ENCODE results near the gene LRRC46. TPM values are rescaled to one million over a fixed set of nuclear protein-coding genes. Genes with fewer than 3 reads are reported as not detected.

LRRC46 gene
- total RNA-seq, 1 donor from 2014 or later: not detected

- no peak for TF ChIP-seq POLR2A (IDR thresholded peaks at IDR 0.05)
- TF ChIP-seq POLR2AphosphoS5 (IDR thresholded peaks at IDR 0.05; ENCODE audit: insufficient read depth in 1 of 2, low read depth in 1 of 2): no peak
- TF ChIP-seq CTCF (IDR thresholded peaks at IDR 0.05): no peak
- H3K4me3 ChIP-seq: no peak overlapping the region
- H3K36me3 ChIP-seq: no peaks in the 10 kb centered on the region
- no peaks in the 10 kb centered on the region for H3K27me3 ChIP-seq
- no peaks in the 10 kb centered on the region for H3K9me3 ChIP-seq
- no peak for DNase-seq (ENCODE audit: extremely low spot score in 2 of 2)
- no peak overlapping the region for H3K27ac ChIP-seq
- peaks cover 5% of the 10 kb centered on the region for H3K4me1 ChIP-seq
- intact Hi-C loops (cut with DNase I): no loop called here
Observed at GRCh38 chr17:47862621-47863440, 31.4 kb downstream of the LRRC46 start.

GRCh38 chr17:47864791-47865216, 33.3 kb downstream of the LRRC46 start:
- Histone ChIP-seq H3K4me3 (no peak overlapping the region), H3K4me1 (peaks cover 5% of the 10 kb centered on the region), H3K27me3 (no peaks in the 10 kb centered on the region), H3K27ac (no peak overlapping the region), H3K9me3 (no peaks in the 10 kb centered on the region), H3K36me3 (no peaks in the 10 kb centered on the region)
- intact Hi-C loops (cut with DNase I): no loop called here
- DNase-seq (ENCODE audit: extremely low spot score in 2 of 2): no peak
- TF ChIP-seq POLR2AphosphoS5 (IDR thresholded peaks at IDR 0.05; ENCODE audit: insufficient read depth in 1 of 2, low read depth in 1 of 2): no peak
- no peak for TF ChIP-seq CTCF (IDR thresholded peaks at IDR 0.05)
- no peak for TF ChIP-seq POLR2A (IDR thresholded peaks at IDR 0.05)

GRCh38 chr17:47866941-47867340, 35.5 kb downstream of the LRRC46 start:
- intact Hi-C loops (cut with DNase I): no loop called here
- peaks cover 5% of the 10 kb centered on the region for H3K4me1 ChIP-seq
- H3K4me3 ChIP-seq: no peak overlapping the region
- no peaks in the 10 kb centered on the region for H3K36me3 ChIP-seq
- DNase-seq (ENCODE audit: extremely low spot score in 2 of 2): no peak
- no peaks in the 10 kb centered on the region for H3K9me3 ChIP-seq
- no peak overlapping the region for H3K27ac ChIP-seq
- TF ChIP-seq CTCF (IDR thresholded peaks at IDR 0.05) (no peak), POLR2AphosphoS5 (IDR thresholded peaks at IDR 0.05; ENCODE audit: insufficient read depth in 1 of 2, low read depth in 1 of 2) (no peak)
- H3K27me3 ChIP-seq: no peaks in the 10 kb centered on the region

- H3K4me1 ChIP-seq: peaks cover 11% of the 10 kb centered on the region
- H3K27me3 ChIP-seq: no peaks in the 10 kb centered on the region
- H3K9me3 ChIP-seq: no peaks in the 10 kb centered on the region
- no peaks in the 10 kb centered on the region for H3K36me3 ChIP-seq
- intact Hi-C loops (cut with DNase I): no loop called here
- H3K27ac ChIP-seq: no peak overlapping the region
- DNase-seq (ENCODE audit: extremely low spot score in 2 of 2): no peak
- TF ChIP-seq CTCF (IDR thresholded peaks at IDR 0.05) (no peak), POLR2A (IDR thresholded peaks at IDR 0.05) (no peak), POLR2AphosphoS5 (IDR thresholded peaks at IDR 0.05; ENCODE audit: insufficient read depth in 1 of 2, low read depth in 1 of 2) (no peak)
- no peak overlapping the region for H3K4me3 ChIP-seq
Observed at GRCh38 chr17:47867813-47868533, 36.5 kb downstream of the LRRC46 start.

GRCh38 chr17:47869114-47869513, 37.6 kb downstream of the LRRC46 start:
- intact Hi-C loops (cut with DNase I): no loop called here
- H3K4me3 ChIP-seq: no peak overlapping the region
- H3K9me3 ChIP-seq: no peaks in the 10 kb centered on the region
- DNase-seq (ENCODE audit: extremely low spot score in 2 of 2): no peak
- H3K27me3 ChIP-seq: no peaks in the 10 kb centered on the region
- H3K4me1 ChIP-seq: peaks cover 11% of the 10 kb centered on the region
- H3K36me3 ChIP-seq: no peaks in the 10 kb centered on the region
- no peak overlapping the region for H3K27ac ChIP-seq
- no peak for TF ChIP-seq POLR2AphosphoS5 (IDR thresholded peaks at IDR 0.05; ENCODE audit: insufficient read depth in 1 of 2, low read depth in 1 of 2)
- no peak for TF ChIP-seq CTCF (IDR thresholded peaks at IDR 0.05)
- TF ChIP-seq POLR2A (IDR thresholded peaks at IDR 0.05): no peak

All from vagina (tissue), 2 donors.